GM19372 (cell line): ENCODE results near the gene SORBS2.

Experiments
- ATAC-seq: cut with Tn5 transposase; IDR thresholded peaks from one replicate; pipeline ENCODE4 v1.9.1; 2021; ENCODE audit warnings: mild to moderate bottlenecking, low read depth, moderate library complexity; ENCODE audit not compliant: unreplicated experiment

Gene SORBS2

GRCh38 chr4:185775792-185776555, 36.0 kb downstream of the SORBS2 start:
- ATAC-seq = no peak

GRCh38 chr4:185774845-185775680, 36.9 kb downstream of the SORBS2 start:
- no peak for ATAC-seq

DNA sequence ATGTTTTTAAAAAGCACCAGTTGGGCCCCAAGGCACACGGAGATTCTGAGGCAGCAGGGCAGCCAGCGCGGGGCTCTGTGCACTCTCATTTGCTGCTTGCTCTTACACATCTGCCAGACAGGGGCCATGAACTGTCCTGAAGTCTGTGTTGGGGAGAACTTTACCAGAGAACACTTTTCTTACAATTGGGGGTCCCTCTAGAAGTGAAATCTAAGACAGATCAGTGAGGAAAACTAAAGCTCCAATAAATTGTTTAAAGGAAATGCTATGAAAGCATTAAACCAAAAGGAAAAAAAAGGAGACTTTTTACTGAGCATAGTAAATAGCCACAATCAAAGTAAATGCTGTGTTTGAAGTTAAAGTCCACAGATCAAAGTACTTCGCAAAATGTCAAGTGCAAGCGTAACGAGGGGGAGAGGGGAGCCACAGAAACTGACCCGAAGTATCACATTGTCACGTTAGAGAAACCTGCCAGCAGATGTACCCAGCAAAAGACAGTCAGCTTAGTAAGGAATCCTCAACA, 37.8 kb downstream of the SORBS2 start:
- no peak for ATAC-seq

DNA sequence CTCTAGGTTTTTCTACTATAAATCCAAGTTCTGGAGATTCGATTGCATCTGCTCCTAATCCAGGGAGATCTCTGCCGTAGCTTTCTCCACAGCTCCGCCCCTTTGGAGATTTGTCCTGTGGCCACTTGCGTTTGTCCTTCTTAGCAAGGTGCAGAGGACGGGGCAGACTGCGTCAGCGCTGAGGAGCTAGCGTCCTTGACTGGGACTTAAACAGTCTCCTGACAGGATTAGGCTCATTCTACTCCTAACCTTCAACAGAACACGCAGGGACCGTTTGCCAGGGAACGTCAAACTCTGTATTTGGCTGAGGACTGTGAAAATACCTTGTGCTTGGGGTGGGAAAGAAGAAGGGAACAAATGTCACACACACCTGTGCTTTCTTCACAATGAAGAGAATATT, 38.6 kb downstream of the SORBS2 start:
- ATAC-seq = no peak

GRCh38 chr4:185772391-185773093, 39.5 kb downstream of the SORBS2 start:
- ATAC-seq = no peak

DNA sequence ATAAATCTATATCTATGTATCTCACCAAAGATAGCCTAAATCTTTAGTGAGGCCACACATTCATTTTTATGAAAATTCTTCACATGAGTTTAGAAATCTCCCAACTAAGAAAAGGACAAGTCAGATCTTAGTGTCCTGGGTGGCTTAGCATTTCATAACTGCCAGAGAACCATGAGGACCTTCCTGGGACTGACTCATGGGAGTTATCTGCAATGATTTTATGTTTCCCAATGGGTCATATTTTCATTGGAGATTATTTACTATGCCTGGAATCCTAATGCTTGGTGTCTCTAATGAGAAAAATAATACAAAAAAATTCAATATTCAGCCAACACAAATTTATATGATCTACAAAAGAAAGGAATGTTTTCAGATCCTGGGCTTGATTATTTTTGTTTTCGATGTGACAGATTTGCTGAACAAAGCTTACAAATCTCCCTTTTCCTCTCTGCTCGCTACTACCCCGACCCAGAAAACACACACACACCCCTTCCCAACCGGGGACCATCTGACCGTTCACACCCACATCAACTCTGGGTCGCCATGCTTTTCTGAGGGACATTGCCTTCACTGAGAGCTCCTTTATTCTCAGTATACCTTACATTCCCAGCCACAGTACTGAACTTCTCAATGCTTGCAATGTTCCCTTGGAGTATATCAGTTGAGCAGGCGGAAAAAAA, 40.1 kb downstream of the SORBS2 start:
- no peak for ATAC-seq

DNA sequence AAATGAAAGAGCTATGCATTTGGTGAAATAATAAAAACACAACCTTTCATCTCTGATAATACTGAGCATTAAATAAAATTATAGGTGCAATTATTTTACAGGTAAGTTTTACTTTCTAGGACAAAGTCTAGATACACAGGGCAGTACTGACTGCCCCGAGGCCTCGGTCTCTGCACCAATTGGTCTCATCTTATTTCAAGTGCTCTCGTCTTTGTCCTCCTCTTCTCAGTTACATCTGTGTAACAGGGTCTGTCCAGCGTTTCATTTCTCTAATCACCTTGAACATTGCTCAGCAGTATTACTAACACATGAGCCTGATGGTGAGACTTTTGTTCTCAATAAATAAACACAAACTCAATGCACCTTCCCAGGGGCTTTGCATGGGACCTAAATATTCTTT, 44.5 kb downstream of the SORBS2 start:
- ATAC-seq = no peak

DNA sequence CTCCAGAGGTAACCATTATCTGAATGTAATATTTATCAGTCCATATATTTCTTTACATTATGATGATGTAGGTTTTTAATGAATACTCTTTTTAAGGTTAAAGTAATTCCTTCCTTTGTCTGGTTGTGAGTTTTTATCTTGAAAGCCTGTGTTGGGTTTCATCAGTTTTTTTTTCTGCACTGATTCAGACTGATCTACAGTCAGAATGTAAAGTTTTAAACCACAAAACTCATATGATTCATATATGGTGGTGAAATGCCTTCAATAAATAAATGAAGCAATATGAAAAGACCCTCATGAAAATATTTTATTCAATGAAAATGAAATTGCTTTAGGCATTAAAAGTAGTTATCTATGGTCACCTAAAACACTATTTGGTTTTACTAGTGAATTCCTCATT, 47.1 kb downstream of the SORBS2 start:
- ATAC-seq = no peak

DNA sequence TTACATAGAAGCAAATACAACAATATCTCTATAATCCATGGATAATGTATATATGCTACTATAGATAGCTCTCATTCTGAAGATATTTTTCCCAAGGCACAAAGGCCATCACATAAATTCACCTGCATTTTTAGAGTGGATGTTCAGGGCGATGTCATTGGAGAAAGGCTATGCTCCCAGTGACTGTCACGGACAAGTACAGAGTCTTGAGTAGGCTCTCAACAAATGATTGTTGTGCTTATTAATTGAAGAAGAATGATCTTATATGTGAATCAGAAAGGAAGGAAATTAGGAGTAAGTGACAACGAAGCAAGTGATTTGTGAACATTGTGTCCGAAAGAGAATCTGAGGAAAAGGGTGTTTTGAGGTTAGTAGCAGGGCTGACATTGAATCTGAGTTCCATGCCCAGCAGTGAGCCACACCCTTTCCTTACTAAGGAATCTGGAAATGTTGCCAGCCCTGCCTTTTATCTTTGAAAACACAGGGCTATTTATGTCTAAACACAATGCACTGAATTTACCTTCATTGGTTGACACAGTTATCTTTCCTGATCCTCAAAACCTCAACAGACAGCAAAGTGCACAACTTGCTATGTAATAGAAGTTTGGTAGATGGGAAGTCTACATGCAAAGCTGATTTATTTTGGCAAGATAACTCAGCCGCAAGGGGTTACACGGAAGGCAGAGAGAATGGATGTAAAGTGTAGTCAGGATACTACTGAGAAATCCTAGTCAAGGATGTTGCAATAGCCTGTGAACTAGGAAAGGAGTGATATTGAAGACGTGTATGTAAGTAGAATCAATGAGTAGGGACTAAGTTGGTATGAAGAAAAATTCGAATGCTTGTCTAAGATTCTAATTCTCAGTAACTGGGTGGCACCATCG, 50.4 kb downstream of the SORBS2 start:
- no peak for ATAC-seq

- no peak for ATAC-seq
Measured at GRCh38 chr4:185758807-185759206, 53.2 kb downstream of the SORBS2 start.

DNA sequence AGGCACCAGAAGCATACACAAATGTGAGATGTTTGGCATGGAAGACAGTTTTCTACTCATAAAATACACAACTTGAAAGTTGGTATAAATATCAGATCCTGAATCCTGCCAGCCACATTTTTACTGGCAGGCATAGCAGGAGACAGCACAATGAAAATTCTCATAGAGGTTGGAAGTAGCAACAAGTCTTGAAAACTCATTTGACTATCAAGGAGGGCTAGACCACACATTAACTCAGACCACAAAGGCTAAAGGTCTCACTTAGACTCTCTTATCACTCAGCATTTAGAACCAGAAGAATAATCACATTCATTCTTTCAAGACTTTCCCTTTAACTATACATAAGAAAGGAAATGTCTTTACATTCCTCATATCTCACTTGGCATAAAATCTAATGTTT, 56.5 kb downstream of the SORBS2 start:
- no peak for ATAC-seq

DNA sequence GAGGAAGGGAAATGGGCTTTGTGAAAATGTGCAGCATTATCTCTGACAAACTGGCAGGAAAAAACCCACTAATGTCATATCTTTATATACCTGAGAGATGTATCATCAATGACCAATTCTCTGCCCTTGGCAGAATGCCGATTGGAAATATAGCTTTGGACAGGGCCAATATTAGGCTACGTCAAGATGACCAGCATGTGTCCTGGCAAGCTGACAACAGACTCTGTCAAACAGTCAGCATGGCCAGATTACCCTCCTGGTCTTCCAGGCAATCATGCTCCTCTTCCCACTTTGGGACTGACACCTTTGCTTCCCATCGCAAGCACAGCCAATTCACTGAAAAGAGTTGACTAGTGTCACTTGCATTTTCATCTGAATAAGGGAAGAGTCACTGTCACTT, 57.0 kb downstream of the SORBS2 start:
- no peak for ATAC-seq

GRCh38 chr4:185752872-185753271, 59.1 kb downstream of the SORBS2 start:
- ATAC-seq = no peak

DNA sequence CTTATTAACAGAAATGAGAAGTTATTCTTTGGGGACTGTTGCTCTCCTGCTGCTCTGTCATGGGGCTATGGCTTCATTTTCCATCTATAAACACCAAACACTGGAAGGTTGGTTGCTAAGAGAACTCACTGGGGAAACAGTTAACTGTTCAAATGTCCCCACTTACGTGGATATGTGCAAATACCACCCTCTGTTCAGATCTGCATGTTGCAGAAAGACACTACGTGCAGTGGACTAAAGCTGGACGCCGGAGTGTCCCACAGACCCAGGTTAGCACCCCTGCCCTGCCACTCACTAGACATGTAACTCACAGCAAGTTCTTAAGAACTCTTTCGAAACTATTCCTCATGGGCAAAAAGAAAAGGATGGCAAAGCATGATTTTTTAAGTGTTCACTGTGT, 62.1 kb downstream of the SORBS2 start:
- ATAC-seq = no peak

DNA sequence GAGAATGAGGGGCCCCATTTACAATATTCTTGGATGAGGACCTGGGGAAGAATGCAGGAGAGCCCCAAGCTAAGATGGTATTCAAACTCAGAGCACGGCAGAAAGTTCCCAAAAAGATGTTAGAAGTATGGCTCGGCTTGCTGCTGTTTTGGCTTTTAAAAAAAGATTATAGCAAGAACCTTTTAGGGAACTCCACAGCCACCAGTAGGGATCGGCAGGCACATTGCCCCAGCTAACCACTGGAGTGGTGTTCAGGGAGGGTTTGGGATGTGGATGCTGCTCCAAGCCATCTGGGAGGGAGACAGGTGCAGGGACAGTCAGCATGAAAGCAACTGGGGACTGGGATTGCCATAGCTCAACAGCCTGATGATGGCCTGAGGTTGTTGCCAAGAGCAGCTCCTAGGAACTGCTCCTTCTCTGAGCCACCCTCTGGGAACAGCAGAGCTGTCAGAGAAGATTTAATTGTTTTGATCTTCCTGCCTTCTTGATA, 63.0 kb downstream of the SORBS2 start:
- ATAC-seq = no peak

GRCh38 chr4:185745891-185746290, 66.1 kb downstream of the SORBS2 start:
- no peak for ATAC-seq

- ATAC-seq = no peak
Measured at GRCh38 chr4:185744946-185745345, 67.0 kb downstream of the SORBS2 start.

DNA sequence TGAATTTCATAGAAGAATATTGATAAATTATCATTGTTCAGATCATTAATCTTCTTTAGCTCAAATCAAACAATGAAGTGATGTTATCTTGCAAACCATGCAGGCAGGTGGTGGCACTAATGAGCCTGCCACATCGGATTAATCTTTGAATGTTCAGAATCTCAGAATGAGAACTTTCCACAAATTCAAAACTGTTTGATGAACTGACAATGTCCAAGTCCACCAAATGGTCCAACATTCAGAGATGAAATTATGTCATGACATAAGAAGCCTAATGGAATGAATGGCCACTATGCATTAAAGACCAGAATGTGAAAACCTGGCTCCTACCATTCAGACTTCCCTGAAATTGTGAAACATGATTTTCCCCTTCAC, 67.5 kb downstream of the SORBS2 start:
- no peak for ATAC-seq

DNA sequence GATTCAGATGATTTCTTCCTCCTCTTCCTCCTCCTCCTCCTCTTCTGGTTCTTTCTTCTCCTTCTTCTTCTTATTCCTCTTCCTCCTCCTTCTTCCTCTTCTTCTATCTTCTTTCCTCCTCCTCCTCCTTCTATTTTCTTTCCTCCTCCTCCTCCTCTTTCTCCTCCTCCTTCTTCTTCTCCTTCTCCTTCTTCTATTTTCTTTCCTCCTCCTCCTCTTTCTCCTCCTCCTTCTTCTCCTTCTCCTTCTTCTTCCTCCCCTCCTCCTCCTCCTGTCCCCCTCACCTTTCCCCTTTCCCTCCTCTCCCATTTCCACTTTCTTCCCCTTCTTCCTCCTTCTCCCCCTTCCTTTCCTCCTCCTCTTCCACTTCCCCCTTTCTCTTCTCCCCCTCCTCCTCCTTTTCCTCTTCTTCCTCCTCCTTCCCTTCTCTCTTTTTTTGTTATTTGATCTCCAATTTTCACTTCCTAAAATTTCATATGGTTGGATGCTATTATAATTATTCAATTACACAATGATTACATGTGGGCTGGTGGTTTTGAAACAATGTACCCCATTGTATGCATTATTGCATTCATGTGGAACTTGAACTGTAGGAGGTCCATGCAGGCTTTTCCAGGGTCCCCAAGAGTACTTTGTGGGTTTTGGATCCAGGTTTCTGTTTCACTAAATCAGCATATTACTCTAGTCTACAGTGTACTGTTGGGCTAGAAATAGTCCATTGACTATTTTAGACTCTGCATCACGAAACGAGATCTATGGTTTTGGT, 68.1 kb downstream of the SORBS2 start:
- no peak for ATAC-seq
